Smooth muscle cell of bladder (primary cell): ENCODE data around the gene ZKSCAN2. TPM values are rescaled to one million over a fixed set of nuclear protein-coding genes. Genes with fewer than 3 reads are reported as not detected.

ENCODE experiments used
- total RNA-seq: library from RNA; depleted of rRNA; stranded (reverse); fragments of >200 nt; gene quantifications from 2 replicates; pipeline ENCODE4 v1.2.3, GENCODE V29; 2014

The ZKSCAN2 gene
- total RNA-seq, result 2.6 and 3.2 TPM in 2 replicates

GRCh38 chr16:25257470-25257955 is at the start of gene ZKSCAN2:
ZKSCAN2 (minus strand) TSS chr16:25257845; CDS start chr16:25257127, 718 bp downstream.

Other genes starting within 250 kb of the ZKSCAN2 start
- 19.1 and 20.7 TPM in 2 replicates for gene ARHGAP17, start 242.5 kb downstream of the ZKSCAN2 start, total RNA-seq
- gene LCMT1, start 146.1 kb downstream of the ZKSCAN2 start, total RNA-seq, result 35.3 and 38.5 TPM in 2 replicates
- not detected in 2 replicates for gene AQP8, start 40.9 kb downstream of the ZKSCAN2 start, total RNA-seq